Stimulated activated naive CD8-positive, alpha-beta T cell treated with anti-CD3 and anti-CD28 coated beads, Interleukin-15, Interleukin-2, amounts not matched to agents 100 U/mL and 50 U/mL, for 24 hours (primary cell): Measurements from ENCODE around the gene COQ10A.

ENCODE experiments used
- ATAC-seq: fragments of 150-1000 bp; cut with Tn5 transposase; one replicate; pipeline ENCODE4 v1.10.0; 2021
- DNase-seq: peaks from one replicate; pipeline ENCODE4 v3.0.0; 2021

The COQ10A gene

DNA sequence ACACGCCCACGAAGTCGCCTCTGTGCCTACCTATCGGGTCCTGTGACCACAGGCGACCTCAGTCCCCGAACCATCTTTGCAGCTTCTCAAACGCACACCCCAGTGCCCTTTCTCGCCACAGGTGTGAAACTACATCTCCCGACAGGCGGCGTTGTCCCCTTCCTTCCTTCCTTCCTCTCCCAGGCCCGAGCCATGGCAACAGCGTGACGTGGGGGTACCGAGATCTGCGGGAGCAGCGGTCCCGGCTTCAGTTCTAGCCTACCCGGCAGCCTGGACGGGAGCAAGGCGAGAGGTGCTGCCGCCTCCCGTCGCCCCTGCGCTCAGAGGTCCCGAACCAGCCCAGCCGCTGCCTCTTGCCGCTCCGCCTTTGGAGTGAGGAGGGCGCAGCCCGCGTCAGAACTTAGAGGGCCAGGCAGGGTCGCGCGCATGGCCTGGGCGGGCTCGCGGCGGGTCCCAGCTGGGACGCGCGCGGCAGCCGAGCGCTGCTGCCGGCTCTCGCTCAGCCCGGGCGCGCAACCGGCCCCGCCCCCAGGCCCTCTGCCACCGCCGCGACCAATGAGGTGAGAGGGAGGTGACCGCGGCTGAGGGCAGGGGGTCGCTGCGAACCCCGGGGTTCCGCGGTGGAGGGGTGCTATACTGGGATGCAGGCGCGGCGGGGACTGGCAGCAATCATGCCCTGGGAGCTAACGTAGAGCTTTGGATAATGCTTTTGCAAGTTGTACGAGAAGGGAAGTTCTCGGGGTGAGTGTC is at the start of gene COQ10A:
COQ10A (plus strand) TSS at position 250 of the 750 bp plus-strand sequence; CDS start at position 427, 177 bp downstream.
- ATAC-seq (peak; percentile 93), DNase-seq (peak; percentile 88)

DNA sequence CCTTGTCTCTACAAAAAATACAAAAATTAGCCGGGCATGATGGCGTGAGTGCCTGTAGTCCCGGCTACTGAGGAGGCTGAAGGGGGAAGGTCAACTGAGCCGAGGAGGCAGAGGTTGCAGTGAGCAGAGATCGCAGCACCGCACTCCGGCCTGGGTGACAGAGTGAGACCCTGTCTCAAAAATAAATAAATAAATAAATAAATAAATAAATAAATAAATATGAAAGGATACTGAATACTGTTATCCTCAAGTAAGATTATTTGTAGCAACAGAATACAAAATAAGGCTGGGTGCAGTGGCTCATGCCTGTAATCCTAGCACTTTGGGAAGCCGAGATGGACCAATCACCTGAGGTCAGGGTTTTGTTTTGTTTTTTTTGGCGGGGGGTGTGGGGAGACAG is 46.9 kb upstream of the COQ10A start:
- DNase-seq (no peak), ATAC-seq (no peak)

DNA sequence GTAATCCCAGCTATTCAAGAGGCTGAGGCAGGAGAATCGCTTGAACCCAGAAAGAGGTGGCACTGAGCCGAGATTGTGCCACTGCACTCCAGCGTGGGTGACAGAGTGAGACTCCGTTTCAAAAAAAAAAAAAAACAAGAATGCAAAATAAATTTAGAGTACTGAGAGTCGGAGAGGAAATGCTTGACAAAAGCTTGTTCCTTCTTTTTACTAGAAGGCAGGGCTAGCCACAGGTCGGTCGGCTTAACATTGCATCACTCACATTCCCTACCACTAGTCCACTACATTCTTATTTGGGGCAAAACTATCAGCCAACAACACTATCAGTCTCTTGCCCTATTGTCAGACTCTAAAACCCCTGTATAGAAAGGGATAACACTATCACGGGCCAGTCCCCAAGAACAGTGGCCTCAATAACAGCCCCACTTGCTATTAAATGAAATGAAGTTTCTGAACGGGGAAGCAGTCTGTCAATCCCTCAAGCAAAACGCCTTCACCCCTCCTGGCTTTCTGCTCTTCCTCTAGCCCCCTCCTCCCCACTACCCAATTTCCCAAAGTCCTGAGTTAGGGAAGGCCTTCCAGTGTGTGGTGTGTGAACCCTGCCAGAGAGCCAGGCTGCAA is 46.0 kb upstream of the COQ10A start:
- DNase-seq (no peak), ATAC-seq (no peak)

DNA sequence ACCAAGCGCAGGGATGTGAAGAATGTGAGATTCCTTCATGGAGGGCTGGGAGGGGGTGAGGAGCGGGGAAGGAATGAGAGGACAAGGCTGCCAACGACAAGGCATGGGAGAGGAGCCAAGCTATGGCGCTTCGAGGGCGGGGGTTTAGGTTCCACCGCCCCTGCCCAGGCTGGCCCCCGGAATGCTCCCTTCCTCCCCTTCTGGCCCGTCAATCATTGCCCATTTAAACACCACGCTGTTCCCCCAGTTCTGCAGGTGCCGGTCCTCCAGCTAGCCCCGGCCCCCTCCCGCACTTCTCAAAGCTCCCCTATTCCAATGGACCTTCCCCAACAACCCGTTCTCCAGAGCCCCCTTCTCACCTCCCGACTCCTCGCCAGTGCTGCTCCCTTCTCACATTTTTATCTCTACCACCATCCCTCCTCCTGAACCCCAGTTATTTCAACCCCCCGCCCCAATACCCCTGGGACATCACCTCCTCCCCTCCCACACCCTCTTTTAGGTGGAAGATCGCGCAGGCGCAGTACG is 45.4 kb upstream of the COQ10A start:
- ATAC-seq: peak; percentile 4

DNA sequence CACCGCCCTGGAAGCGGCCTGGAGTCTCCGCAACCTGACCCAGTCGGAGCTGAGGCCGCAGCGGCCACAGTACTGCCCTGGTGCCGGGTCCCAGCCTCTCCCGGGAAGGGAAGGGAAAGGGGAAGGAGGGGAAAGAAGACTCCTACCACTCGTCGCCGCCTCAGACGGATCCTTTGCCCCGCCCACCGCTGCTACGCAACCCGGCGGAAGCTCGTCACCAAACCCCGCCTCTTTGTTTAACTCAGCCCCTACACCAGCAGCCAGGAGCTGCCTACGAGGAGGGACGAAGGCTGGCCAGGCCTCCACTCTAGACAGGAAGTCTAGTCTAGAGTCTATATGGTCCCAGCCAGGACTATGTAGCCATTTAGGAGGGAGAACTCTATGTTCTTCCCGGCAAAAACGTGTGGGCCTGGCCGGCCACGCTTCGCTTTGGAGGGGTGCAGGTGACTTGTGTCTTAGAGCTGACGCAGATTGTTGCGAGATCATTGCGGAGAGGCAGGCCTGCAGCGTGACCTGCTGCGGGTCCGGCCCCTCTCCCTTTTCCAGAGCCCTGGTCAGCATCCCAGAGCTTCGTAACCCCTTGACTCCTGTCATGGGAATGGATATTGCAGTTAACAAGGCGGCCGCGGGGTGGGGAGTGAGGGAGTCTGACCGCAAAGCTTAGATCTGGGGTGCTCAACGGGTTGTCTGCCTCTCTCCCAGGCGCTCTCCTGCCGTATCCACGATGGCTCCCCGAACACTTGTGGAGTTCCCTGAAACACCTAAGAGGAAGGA is 44.8 kb upstream of the COQ10A start, which contains the start of gene RNF41:
RNF41 (minus strand) TSS at position 166 of the 774 bp plus-strand sequence. CDS start 7,875 bp downstream, outside the sequence.
- ATAC-seq (peak; percentile 88), DNase-seq (peak; percentile 95)

More for the DNA sequence above, 45.4 kb upstream of the COQ10A start:
- DNase-seq: peak; percentile 19

DNA sequence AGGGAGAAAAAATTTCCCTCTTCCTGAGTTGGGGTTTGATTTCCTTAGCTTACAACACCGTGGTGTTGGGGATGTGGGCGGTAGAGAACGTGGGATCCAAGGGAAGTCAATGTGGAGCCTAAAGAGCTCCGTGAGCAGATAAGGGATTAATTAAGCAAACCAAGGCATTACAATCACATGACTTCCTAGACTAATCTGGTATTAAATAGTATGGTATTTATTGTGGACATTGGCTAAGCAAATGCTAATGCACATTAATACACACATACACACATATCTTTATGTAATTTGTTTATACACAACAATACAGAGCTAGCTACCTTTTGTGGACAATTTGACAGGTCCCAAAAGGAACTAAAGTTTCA is 44.2 kb upstream of the COQ10A start:
- ATAC-seq: no peak
- DNase-seq: no peak

DNA sequence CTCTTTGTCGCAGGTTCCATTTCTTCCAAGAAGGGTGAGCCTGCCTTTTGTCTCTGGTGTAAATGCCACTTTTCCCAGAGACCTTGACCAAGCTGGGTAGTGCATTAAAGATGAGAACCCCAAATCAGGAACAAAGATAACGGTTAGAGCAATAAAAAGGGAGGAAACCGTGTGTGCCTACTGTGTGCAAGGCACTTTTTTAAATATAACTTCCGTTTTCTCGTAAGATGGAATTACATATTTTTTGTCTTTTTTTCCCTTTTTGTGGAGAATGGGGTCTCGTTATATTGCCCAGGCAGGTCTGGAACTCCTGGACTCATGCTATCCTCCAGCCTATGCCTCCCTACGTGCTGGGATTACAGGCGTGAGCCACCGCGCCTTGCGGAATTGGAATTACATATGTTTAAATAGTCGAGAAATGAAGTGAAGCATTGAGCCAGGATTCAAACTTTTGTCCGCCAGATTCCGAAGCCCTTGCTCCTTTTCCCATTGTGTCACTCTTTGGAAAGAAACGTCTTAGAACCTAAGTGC is 43.1 kb upstream of the COQ10A start:
- ATAC-seq (no peak), DNase-seq (no peak)

DNA sequence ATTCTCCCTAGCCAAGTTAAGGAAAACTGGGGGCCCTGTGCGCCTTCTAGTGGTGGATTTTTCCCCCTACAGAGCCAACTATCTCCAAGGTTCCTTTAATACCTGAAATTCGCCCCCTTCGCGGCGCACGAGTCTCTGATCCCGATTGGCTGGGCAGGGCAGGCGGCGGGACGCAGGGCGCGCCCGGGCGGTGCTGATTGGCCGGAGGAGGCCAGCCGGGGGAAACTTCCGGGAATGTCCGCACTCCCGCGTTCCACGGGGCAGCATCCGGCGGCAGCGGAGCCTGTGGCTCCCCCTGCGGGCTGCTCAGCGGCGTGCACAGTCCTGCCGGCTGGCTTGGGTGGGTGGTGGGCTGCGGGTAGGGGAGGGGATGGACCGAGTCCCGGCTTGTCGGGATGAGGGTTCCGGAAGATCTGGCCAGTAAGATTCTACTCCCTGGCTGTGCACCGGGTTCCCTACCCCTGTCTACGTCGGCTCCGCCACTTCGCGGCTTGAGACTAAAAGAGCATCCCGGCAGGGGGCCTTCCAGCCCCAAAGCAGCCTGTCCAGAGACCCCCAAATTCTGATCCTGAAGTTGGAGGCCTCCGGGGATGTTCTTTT is 42.5 kb upstream of the COQ10A start, which contains the start of gene NABP2:
NABP2 (plus strand) TSS at position 241 of the 600 bp plus-strand sequence. CDS start 515 bp downstream, outside the sequence.
- ATAC-seq (peak; percentile 91), DNase-seq (peak; percentile 97)

DNA sequence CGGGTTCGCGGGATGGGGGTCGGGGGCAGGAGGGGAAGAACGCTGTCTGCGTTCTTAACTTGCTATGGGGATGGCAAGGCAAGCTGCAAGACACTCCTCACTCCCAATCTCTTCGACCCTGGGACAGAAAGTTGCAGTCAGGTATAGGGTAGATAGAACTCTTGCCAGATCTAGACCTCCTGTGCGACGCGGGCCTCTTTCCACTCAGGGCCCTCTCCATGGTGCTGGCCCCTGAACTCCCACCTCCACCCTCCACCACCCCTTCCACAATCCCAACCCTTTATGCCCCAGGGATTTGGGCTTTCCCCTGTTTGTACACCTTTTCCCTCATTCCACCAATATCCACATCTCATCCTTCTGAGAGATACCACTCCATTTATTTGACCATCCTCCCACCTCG is 41.8 kb upstream of the COQ10A start:
- DNase-seq: peak; percentile 12
- ATAC-seq: no peak

DNA sequence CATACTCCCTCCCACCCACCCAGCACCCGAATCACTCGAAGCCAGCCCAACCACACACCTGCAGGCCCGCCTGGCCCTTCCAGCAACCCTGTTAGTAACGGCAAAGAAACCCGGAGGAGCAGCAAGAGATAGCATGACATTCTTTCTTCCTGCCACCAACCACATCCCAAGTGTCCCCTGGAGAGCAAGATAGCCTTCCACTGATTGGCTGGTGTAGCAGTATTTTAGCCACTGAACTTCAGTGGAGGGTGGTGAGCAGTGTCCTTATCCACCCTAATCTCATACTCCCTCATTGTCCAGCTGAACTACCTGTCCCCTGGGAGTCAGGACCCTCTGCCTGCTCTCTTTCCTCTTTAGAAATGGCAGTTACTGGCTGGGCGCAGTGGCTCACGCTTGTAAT is 37.7 kb upstream of the COQ10A start:
- ATAC-seq: no peak
- no peak for DNase-seq

DNA sequence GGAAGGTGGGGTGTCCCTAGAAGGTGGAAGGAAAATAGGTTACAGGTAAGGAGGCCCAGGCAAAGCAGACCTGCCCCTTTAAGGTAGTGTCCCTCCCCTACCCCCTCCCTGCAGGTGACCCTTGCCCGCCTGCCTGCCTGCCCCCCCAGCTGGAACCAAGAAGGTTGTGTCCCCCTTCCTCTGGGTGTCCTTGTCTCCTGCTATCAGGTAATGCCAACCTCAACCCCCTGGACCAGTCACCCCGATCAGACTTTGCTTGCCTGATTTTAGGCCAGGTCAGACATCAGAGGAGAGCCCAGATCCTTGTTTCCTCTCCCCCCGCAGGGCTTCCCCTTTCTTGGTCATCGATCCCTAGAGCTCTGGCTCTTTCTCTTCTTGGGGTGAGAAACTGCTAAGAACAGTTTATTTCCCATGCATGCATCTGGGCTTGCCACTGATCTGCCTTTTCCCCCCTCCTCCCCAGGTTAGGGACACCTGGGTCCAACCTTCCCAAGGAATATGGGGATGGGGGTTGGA is 36.8 kb upstream of the COQ10A start, which contains the start of gene SLC39A5:
SLC39A5 (plus strand) TSS at position 136 of the 516 bp plus-strand sequence. CDS start 1,224 bp downstream, outside the sequence.
- ATAC-seq (no peak), DNase-seq (no peak)

DNA sequence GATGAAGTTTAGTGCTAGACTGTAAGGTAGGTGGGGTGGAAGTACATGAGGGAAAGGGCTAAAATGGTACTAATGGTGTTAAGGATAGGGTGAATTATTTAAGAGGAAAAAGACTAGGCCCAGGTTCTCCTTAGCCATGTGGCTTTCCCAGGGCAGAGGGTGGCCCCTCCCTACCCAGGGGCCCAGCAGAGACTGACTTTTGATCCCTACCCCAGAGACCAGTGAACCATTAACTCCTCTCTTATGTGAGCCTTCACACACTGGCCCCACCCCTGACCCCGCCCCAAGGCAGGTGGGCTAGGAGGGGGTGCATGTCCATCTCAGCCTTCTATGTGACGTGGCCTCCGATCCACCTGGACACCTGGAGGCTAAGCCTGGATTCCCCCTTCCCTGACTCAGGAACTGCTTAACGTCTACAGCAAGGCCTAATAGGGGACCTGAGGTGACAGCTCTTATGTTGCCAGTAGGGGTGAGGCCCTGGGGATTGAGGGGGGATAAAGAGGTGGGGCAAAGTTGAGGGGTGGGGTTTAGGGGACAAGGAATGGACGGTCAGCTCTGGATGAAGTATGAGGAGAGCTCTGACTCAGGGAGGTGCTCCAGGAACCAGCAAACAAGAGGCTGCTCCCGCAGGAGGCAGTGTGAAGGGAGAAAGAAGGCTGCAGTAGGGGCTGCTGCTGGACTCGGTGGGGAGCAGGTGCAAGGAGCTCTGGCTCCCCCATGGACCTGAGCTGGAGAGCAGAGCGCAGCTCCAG is 36.1 kb upstream of the COQ10A start:
- DNase-seq: no peak
- no peak for ATAC-seq

DNA sequence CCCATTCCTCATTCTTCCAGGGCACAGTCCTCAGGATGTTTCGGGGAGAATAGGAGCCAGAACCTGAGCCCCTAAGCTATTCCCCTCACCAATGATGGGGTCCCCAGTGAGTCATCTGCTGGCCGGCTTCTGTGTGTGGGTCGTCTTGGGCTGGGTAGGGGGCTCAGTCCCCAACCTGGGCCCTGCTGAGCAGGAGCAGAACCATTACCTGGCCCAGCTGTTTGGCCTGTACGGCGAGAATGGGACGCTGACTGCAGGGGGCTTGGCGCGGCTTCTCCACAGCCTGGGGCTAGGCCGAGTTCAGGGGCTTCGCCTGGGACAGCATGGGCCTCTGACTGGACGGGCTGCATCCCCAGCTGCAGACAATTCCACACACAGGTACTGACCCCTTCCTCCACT is 35.6 kb upstream of the COQ10A start:
- DNase-seq: no peak
- ATAC-seq: no peak

DNA sequence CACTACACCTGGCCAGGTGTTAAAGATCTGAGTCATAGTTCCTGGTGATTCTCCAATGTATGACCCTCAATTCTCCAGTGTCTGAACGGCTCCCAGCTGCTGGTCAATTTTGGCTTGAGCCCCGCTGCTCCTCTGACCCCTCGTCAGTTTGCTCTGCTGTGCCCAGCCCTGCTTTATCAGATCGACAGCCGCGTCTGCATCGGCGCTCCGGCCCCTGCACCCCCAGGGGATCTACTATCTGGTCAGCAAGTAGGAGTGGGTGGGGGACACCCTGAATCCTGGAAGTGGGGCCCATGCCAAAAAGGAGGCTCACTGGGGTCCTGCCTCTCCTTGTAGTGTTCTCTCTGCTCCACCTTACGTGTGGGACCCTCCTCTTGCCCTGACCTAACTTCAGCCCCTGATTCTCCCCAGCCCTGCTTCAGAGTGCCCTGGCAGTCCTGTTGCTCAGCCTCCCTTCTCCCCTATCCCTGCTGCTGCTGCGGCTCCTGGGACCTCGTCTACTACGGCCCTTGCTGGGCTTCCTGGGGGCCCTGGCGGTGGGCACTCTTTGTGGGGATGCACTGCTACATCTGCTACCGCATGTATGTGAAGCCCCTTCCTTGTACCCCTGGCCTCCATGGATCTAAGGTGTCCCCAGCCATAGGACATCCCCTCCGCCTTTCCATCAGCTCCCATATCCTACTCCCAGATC is 31.9 kb upstream of the COQ10A start:
- no peak for DNase-seq
- ATAC-seq: no peak

DNA sequence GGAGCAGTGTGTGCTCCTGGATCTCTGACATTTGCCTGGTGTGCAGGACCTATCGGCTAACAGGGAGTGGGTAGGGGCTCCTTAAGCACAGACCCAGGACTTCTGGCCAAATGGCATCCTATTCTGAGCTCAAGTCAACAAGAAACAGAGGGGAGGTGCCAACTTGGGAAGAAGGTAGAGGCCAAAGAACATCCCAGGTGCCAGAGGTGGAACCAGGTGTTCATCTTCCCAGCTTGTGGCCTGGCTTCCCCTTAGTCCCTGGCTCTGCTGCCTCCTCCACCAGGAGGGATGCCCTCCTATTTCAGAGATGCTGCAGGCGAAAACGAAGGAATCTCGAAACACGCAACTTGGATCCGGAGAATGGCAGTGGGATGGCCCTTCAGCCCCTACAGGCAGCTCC is 30.7 kb upstream of the COQ10A start:
- no peak for DNase-seq
- ATAC-seq: no peak

DNA sequence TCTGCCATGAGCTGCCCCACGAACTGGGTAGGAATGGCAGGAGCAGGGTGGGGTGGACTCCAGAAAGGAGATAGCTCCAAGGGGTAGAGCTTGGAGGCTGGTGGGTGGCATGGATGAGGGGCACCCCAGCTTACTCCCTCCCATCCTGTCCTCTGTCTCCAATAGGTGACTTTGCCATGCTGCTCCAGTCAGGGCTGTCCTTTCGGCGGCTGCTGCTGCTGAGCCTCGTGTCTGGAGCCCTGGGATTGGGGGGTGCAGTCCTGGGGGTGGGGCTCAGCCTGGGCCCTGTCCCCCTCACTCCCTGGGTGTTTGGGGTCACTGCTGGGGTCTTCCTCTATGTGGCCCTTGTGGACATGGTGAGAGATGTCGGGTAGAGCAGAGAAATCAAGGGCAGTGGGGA is 29.8 kb upstream of the COQ10A start:
- no peak for ATAC-seq
- no peak for DNase-seq

DNA sequence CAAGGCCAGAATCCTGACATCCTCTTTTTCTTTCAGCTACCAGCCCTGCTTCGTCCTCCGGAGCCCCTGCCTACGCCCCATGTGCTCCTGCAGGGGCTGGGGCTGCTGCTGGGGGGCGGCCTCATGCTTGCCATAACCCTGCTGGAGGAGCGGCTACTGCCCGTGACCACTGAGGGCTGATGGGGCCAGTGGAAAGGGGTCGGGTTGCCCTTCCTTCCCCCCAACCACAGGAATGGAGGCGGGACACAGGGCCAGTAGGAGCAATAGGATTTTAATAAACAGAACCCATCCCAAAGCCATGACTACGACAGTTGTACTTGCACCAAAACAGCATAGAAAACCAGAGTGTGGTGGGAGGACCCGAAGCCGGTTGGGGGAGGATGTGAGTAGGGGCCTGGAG is 29.2 kb upstream of the COQ10A start:
- ATAC-seq (no peak), DNase-seq (no peak)

DNA sequence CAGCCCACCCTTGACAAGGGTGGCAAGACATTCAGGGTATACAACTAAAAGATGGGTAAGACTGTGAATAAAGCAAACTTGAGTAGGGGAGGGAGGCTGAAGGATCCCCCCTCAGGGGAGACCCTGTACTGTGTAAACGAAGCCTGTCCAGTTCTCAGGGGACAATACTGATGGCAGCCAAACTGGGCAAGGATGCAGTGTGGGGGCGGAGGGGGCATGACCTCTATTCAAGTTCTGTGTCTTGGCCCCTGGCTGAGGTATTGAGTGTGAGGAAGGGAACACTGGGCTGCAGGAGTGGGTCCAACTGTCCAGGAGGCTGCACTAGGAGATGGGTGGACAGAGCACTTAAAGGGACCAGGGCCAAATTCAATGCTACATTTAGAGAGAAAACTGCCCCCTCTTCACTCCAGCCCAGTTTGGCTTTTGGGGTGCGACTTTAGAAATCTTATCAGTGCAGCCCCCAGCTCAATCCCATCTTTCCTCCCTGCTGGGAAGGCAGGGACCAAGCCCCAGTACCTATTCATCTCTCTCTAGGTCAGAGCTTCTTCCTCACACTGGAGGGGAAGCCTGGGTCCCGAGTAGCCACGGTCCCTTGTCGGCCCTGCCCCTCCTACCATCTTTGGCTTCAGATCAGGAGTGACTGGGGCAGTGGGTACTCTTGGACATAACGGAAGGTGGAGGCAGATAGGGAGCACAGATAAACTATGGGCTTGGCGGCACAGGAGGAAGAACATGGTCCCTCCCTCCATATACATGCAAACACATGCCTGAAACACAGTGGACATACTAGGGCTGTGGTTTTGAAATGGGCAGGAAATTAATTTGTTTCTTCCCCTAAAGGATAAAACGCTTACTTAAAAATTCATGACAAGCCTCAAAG is 25.1 kb upstream of the COQ10A start:
- DNase-seq: no peak
- no peak for ATAC-seq

DNA sequence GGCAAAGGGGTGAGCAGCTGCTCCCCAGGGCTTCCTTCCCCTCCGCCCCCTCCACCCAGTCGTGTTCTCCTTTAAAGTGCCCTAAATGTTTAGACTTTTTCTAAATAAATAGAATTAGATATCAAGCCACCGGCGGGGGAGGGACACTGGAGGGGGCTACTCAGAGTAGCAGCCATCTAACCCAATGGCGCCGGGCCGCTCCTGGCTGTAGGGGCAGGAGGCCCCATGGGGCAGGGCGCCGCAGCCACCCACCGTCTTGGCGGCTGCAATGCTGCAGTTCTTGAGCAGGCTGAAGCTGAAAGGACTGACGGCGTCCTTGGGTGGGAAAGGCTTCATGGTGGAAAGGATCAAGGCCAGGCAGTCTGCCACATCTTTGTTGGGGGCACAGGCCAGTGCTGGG is 23.8 kb upstream of the COQ10A start:
- no peak for ATAC-seq
- no peak for DNase-seq
